HCT116 (cell line): Measurements from ENCODE around the gene CILP2.

Experiments
- CEBPB ChIP-seq: IDR thresholded peaks from 2 replicates; pipeline ENCODE4 v1.6.1; 2012; ENCODE audit warnings: low read depth
- EZH2 ChIP-seq: fragments of 200-600 bp; sonication (generic); IDR thresholded peaks from 2 replicates; pipeline ENCODE4 v1.6.1; 2017; ENCODE audit warnings: antibody characterized with exemption, mixed run types
- JUND ChIP-seq: IDR thresholded peaks from 2 replicates; pipeline ENCODE4 v1.6.1; 2012
- POLR2A ChIP-seq: IDR thresholded peaks from 2 replicates; pipeline ENCODE4 v1.7.0; 2011; ENCODE audit warnings: borderline replicate concordance; ENCODE audit not compliant: insufficient read depth, insufficient read length; ENCODE audit errors: extremely low read depth
- POLR2AphosphoS5 ChIP-seq: IDR thresholded peaks from 2 replicates; pipeline ENCODE4 v1.6.1; 2011; ENCODE audit warnings: mild to moderate bottlenecking, low read depth, low read length, moderate library complexity

GRCh38 chr19:19490214-19490968 lies 47.7 kb upstream of the CILP2 start:
- TF ChIP-seq POLR2AphosphoS5, result no peak
- no peak for TF ChIP-seq JUND
- no peak for TF ChIP-seq POLR2A
- TF ChIP-seq CEBPB, result no peak
- TF ChIP-seq EZH2, result no peak
